Stimulated activated CD4-positive, alpha-beta T cell treated with anti-CD3 and anti-CD28 coated beads, Interleukin-15, amount 100 ng/mL, for 24 hours (primary cell): ENCODE results near the gene JADE2.
A peak's percentile ranks its signal among the peaks of the same experiment; 100 is the strongest.
"Not testable (repeated sequence)": the region's sequence is repeated elsewhere in the genome, so short reads cannot be mapped to it uniquely, and the experiment has no call there.

Source experiments
- DNase-seq: peaks from one replicate; pipeline ENCODE4 v3.0.0-alpha.2; 2020

Gene JADE2

GRCh38 chr5:134524826-134525682 is at the start of gene JADE2:
TSS of gene JADE2 (plus strand) at chr5:134525670. CDS start at chr5:134535858, 10,188 bp downstream.
- peak; percentile 84 for DNase-seq

GRCh38 chr5:134477462-134478245 is 47.8 kb upstream of the JADE2 start:
- no peak for DNase-seq

GRCh38 chr5:134479839-134480238 is 45.6 kb upstream of the JADE2 start:
- DNase-seq, result no peak

GRCh38 chr5:134489227-134489944 is 36.1 kb upstream of the JADE2 start:
- no peak for DNase-seq

GRCh38 chr5:134490255-134490924 is 35.1 kb upstream of the JADE2 start:
- no peak for DNase-seq

- no peak for DNase-seq
Measured at GRCh38 chr5:134490925-134491271, 34.6 kb upstream of the JADE2 start.

GRCh38 chr5:134491841-134492442 is 33.5 kb upstream of the JADE2 start:
- DNase-seq, result no peak

- DNase-seq, result no peak
Measured at GRCh38 chr5:134492568-134492967, 32.9 kb upstream of the JADE2 start.

GRCh38 chr5:134493461-134494055 is 31.9 kb upstream of the JADE2 start:
- no peak for DNase-seq

GRCh38 chr5:134494780-134495179 is 30.7 kb upstream of the JADE2 start:
- DNase-seq, result no peak

GRCh38 chr5:134499905-134500304 is 25.6 kb upstream of the JADE2 start:
- DNase-seq, result not testable (repeated sequence)

- DNase-seq, result no peak
Measured at GRCh38 chr5:134500699-134501430, 24.6 kb upstream of the JADE2 start.

- no peak for DNase-seq
Measured at GRCh38 chr5:134502259-134502658, 23.2 kb upstream of the JADE2 start.

- peak; percentile 84 for DNase-seq
Measured at GRCh38 chr5:134503088-134503936, 22.2 kb upstream of the JADE2 start.

- no peak for DNase-seq
Measured at GRCh38 chr5:134503937-134504437, 21.5 kb upstream of the JADE2 start.

GRCh38 chr5:134504629-134505300 is 20.7 kb upstream of the JADE2 start:
- no peak for DNase-seq

GRCh38 chr5:134506054-134507039 is 19.1 kb upstream of the JADE2 start:
- no peak for DNase-seq

- no peak for DNase-seq
Measured at GRCh38 chr5:134507452-134507851, 18.0 kb upstream of the JADE2 start.
